Erythroblast (primary cell): ENCODE results near the gene CIB1.

Source experiments
- GATA1 ChIP-seq: IDR thresholded peaks from 2 replicates; pipeline ENCODE4 v1.6.1; 2011; ENCODE audit warnings: low read depth, mild to moderate bottlenecking, control low read depth, low read length, moderate library complexity
- POLR2A ChIP-seq: IDR thresholded peaks from 2 replicates; pipeline ENCODE4 v1.6.1; 2011; ENCODE audit warnings: mild to moderate bottlenecking, low read length

DNA sequence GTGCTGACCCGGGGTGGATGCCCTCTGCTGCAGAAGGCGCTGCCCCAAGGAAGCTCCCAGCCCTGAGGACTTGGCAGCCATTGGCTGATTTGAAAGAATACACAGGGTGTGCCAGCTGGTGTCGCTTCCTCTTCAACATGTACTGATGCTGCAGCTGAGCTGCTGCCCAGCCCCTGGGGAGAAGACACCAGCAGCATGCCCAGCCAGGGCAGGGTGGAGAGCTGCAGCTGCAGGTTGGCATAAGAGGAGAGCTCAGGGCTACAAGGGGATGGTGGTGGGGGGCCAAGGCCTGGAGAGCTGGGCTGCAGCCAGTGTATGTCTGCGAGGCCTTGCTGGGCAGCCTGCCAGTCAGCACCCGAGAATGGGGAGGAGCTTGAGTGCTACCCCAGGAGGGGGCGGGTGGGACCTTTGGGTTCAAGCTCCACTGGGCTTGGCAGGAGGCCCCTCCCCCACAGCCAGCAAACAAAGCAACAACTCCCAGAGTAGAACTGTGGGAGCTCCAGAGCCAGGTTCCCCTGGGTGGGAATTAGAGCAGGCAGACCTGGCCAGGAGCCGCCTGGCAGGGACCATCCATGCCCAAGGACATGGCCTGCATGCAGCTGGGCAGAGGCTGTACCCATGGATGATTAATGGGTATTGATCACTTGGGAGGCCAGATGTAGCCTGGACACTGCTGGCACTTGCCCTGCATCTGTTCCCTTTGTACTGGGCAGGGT, 41.8 kb downstream of the CIB1 start:
- TF ChIP-seq POLR2A (peak; percentile 48), GATA1 (no peak)
